ENCODE measurements around the gene MAPK1.

Gene MAPK1

DNA sequence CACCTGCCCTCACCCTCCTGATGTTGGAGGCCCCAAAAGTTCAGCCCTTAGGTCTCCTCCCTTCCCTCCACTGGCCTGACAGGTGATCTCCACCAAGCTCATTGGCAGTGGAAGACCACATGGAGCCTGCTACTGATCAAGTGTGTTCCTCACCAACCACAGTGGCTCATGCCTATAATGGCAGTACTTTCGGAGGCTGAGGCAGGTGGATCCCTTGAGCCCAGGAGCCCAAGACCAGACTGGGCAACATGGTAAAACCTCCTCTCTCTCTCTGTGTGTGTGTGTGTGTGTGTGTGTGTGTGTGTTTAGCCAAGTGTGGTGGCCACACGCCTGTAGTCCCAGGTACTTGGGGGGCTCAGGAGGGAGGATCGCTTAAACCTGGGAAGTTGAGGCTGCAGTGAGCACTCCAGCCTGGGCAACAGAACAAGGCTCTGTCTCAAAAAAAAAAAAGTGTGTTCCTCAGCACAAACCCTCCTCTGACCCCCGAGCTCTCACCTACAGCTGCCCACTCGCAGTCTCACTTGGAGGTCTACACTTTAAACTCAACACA is 127.5 kb downstream of the MAPK1 start:
- TF ChIP-seq, protein P1, sequence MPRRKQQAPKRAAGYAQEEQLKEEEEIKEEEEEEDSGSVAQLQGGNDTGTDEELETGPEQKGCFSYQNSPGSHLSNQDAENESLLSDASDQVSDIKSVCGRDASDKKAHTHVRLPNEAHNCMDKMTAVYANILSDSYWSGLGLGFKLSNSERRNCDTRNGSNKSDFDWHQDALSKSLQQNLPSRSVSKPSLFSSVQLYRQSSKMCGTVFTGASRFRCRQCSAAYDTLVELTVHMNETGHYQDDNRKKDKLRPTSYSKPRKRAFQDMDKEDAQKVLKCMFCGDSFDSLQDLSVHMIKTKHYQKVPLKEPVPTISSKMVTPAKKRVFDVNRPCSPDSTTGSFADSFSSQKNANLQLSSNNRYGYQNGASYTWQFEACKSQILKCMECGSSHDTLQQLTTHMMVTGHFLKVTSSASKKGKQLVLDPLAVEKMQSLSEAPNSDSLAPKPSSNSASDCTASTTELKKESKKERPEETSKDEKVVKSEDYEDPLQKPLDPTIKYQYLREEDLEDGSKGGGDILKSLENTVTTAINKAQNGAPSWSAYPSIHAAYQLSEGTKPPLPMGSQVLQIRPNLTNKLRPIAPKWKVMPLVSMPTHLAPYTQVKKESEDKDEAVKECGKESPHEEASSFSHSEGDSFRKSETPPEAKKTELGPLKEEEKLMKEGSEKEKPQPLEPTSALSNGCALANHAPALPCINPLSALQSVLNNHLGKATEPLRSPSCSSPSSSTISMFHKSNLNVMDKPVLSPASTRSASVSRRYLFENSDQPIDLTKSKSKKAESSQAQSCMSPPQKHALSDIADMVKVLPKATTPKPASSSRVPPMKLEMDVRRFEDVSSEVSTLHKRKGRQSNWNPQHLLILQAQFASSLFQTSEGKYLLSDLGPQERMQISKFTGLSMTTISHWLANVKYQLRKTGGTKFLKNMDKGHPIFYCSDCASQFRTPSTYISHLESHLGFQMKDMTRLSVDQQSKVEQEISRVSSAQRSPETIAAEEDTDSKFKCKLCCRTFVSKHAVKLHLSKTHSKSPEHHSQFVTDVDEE (CRISPR knock-in tag; IDR thresholded peaks at IDR 0.05) = no peak
- TF ChIP-seq ESRRG (CRISPR knock-in tag; IDR thresholded peaks at IDR 0.05) = no peak
- ATAC-seq = no peak

DNA sequence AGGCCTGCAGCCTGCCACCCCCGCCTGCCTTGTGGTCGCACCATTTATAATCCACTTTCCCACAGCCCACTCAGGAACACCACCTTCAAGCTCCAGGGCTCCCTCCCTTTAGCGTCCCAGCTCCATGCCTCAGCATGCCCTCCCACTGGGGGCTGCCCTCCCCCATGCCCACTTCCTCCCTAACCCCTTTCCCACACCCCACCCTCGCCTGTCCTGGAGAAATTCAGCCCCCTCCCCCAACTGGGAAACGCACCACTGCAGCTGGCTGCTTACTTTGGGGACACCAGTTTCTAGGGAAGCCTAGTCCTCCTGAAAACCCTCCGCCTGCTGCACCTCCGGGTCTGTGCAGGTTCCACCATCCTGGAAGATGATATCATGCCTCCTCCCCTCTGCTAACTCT is 128.5 kb downstream of the MAPK1 start:
- no peak for ATAC-seq
- TF ChIP-seq SNAI2 (CRISPR knock-in tag; IDR thresholded peaks at IDR 0.05) = no peak
- no peak for TF ChIP-seq ESRRG (CRISPR knock-in tag; IDR thresholded peaks at IDR 0.05)
- TF ChIP-seq TOX (CRISPR knock-in tag; IDR thresholded peaks at IDR 0.05; ENCODE audit: borderline replicate concordance) = no peak

DNA sequence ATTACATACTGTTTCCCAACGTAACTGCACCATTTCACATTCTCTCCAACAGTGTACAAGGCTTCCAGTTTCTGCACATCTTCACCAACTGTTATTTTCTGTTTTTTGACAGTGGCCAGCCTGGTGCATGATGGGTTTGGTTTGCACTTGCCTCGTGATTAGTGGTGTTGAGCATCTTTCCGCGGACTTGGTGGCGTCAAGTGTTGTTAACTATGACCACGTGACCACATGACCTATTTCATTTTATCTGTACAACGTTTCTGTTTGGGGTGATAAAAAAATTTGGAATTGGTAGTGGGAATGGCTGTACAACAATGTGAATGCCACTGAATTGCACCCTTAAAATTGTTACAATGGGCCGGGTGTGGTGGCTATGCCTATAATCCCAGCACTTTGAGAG is 129.4 kb downstream of the MAPK1 start:
- TF ChIP-seq SNAI2 (CRISPR knock-in tag; IDR thresholded peaks at IDR 0.05) = no peak
- TF ChIP-seq ZFP30 (CRISPR knock-in tag; IDR thresholded peaks at IDR 0.05) = no peak
- TF ChIP-seq PPARA (CRISPR knock-in tag; IDR thresholded peaks at IDR 0.05; ENCODE audit: borderline replicate concordance) = no peak
- no peak for TF ChIP-seq ISL1 (CRISPR knock-in tag; IDR thresholded peaks at IDR 0.05)
- TF ChIP-seq, protein P2, sequence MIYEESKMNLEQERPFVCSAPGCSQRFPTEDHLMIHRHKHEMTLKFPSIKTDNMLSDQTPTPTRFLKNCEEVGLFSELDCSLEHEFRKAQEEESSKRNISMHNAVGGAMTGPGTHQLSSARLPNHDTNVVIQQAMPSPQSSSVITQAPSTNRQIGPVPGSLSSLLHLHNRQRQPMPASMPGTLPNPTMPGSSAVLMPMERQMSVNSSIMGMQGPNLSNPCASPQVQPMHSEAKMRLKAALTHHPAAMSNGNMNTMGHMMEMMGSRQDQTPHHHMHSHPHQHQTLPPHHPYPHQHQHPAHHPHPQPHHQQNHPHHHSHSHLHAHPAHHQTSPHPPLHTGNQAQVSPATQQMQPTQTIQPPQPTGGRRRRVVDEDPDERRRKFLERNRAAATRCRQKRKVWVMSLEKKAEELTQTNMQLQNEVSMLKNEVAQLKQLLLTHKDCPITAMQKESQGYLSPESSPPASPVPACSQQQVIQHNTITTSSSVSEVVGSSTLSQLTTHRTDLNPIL (CRISPR knock-in tag; IDR thresholded peaks at IDR 0.05; ENCODE audit: low read depth) = no peak
- TF ChIP-seq, protein P3, sequence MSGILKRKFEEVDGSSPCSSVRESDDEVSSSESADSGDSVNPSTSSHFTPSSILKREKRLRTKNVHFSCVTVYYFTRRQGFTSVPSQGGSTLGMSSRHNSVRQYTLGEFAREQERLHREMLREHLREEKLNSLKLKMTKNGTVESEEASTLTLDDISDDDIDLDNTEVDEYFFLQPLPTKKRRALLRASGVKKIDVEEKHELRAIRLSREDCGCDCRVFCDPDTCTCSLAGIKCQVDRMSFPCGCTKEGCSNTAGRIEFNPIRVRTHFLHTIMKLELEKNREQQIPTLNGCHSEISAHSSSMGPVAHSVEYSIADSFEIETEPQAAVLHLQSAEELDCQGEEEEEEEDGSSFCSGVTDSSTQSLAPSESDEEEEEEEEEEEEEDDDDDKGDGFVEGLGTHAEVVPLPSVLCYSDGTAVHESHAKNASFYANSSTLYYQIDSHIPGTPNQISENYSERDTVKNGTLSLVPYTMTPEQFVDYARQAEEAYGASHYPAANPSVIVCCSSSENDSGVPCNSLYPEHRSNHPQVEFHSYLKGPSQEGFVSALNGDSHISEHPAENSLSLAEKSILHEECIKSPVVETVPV (CRISPR knock-in tag; IDR thresholded peaks at IDR 0.05) = no peak
- TF ChIP-seq ZNF70 (CRISPR knock-in tag; IDR thresholded peaks at IDR 0.05) = no peak
- TF ChIP-seq ARNTL (CRISPR knock-in tag; IDR thresholded peaks at IDR 0.05; ENCODE audit: borderline replicate concordance, low read depth) = no peak
- TF ChIP-seq ESRRG (CRISPR knock-in tag; IDR thresholded peaks at IDR 0.05) = no peak
- no peak for TF ChIP-seq ZNF565 (CRISPR knock-in tag; conservative IDR thresholded peaks at IDR 0.05; ENCODE audit: low read depth)
- no peak for TF ChIP-seq OSR1 (CRISPR knock-in tag; IDR thresholded peaks at IDR 0.05)
- TF ChIP-seq, protein P1 (CRISPR knock-in tag; IDR thresholded peaks at IDR 0.05) = no peak
- no peak for TF ChIP-seq RARB (CRISPR knock-in tag; IDR thresholded peaks at IDR 0.05)
- no peak for ATAC-seq

DNA sequence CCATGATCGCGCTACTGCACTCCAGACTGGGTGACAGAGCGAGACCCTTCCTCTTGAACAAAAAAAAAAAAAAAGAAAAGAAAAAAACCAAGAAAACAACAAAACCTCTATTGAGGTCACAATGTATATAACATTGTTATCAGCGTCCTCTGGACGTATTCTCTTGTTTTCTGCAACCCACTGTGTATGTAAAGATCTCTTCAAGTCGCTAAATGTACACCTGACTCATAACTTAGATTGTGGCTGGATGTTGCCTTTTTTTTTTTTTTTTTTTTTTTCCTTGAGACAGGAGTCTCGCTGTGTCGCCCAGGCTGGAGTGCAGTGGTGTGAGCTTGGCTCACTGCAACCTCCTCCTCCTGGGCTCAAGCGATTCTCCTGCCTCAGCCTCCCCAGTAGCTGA is 130.5 kb downstream of the MAPK1 start:
- TF ChIP-seq, protein P3 (CRISPR knock-in tag; IDR thresholded peaks at IDR 0.05) = no peak
- ATAC-seq = no peak

DNA sequence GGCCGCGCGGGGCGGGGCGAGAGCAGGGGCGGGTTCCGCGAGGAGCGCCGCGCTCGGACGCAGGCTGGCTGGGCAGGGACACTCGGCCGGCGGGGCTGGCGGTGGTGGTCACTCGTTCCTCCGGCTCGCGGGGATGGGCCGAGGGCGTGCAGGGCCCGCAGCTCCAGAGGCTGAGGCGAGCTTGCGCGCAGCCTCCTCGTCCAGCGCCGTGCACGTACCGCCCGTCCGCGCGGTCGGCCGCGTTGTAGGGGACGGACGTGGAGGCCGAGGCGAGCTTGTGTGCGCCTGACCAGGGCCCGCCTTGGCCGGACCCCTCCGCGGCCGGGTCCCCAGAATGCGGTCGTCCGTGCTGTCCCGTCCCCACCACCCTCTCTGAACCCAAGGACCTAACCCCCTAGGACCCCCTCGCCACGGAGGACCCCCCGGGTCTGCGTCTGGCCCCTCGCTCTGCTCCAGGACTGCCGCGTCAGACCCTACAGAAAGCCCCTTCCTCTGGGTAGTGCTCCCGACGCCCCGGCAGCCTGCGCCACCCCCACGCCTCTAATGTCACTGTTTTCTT is 131.3 kb downstream of the MAPK1 start:
- peak; percentile 72 for ATAC-seq
- no peak for TF ChIP-seq ZC3H10 (CRISPR knock-in tag; IDR thresholded peaks at IDR 0.05)
- no peak for TF ChIP-seq CSDC2 (CRISPR knock-in tag; IDR thresholded peaks at IDR 0.05)
- TF ChIP-seq ZFP3 (CRISPR knock-in tag; IDR thresholded peaks at IDR 0.05) = 0 out of 2 replicates have a peak, but pooled peaks have one; percentile 55
- no peak for TF ChIP-seq ZNF8 (CRISPR knock-in tag; IDR thresholded peaks at IDR 0.05)
- no peak for TF ChIP-seq PPARA (CRISPR knock-in tag; IDR thresholded peaks at IDR 0.05; ENCODE audit: borderline replicate concordance)
- 0 out of 2 replicates have a peak, but pooled peaks have one; percentile 42 for TF ChIP-seq GLIS3 (CRISPR knock-in tag; IDR thresholded peaks at IDR 0.05)
- TF ChIP-seq, protein P1 (CRISPR knock-in tag; IDR thresholded peaks at IDR 0.05) = 0 out of 2 replicates have a peak, but pooled peaks have one; percentile 13

Measured in SK-N-SH treated with all-trans-retinoic acid at 6 μM for 48 hours (cell line).